Upper lobe of left lung (tissue), 6 donors: Measurements from ENCODE around the gene COG5. TPM values are rescaled to one million over a fixed set of nuclear protein-coding genes. Genes with fewer than 3 reads are reported as not detected.
A peak's percentile ranks its signal among the peaks of the same experiment; 100 is the strongest.

Experiments used
- ATAC-seq, 2 donors: fragments of 200-7000 bp; cut with Tn5 transposase; one replicate each; pipeline ENCODE4 v1.9.1; 2022; ENCODE audit warnings: mild to moderate bottlenecking in 2 of 2, moderate library complexity in 2 of 2; ENCODE audit not compliant: low FRiP score in 2 of 2
- DNase-seq, 2 donors: peaks; one replicate each; pipeline ENCODE4 v3.0.0-alpha.2; 2019 to 2020
- H3K27ac ChIP-seq, 4 donors: fragments of 200-600 bp; sonication (generic); one replicate each; pipeline ENCODE4 v1.5.1; 2016 to 2019
- H3K27me3 ChIP-seq, 4 donors: fragments of 200-600 bp; sonication (generic); one replicate each; pipeline ENCODE4 v1.5.1; 2017 to 2019
- H3K36me3 ChIP-seq, 4 donors: fragments of 200-600 bp; sonication (generic); one replicate each; pipeline ENCODE4 v1.5.1; 2016 to 2019
- H3K4me1 ChIP-seq, 4 donors: fragments of 200-600 bp; sonication (generic); one replicate each; pipeline ENCODE4 v1.5.1; 2018 to 2019
- H3K4me3 ChIP-seq, 4 donors: fragments of 200-600 bp; sonication (generic); one replicate each; pipeline ENCODE4 v1.5.1; 2017 to 2019; ENCODE audit warnings: mild to moderate bottlenecking in 2 of 4, moderate library complexity in 1 of 4
- H3K9me3 ChIP-seq, 4 donors: fragments of 200-600 bp; sonication (generic); one replicate each; pipeline ENCODE4 v1.5.1; 2018 to 2019
- CTCF ChIP-seq, 6 experiments: fragments of 450-650 bp in 4 of 6; fragments of 200-600 bp in 2 of 6; sonication (generic) in 2 of 6; IDR thresholded peaks; one replicate each; pipeline ENCODE4 v1.5.1; 2016 to 2019; ENCODE audit warnings: antibody characterized with exemption in 6 of 6
- EP300 ChIP-seq, 4 donors: sonication (generic); formaldehyde crosslinking; IDR thresholded peaks; one replicate each; pipeline ENCODE4 v1.5.1; 2017; ENCODE audit warnings: antibody characterized with exemption in 4 of 4, control low read depth in 2 of 4
- POLR2A ChIP-seq, 4 donors: fragments of 450-650 bp; IDR thresholded peaks; one replicate each; pipeline ENCODE4 v1.5.1; 2016 to 2017; ENCODE audit warnings: antibody characterized with exemption in 4 of 4, mild to moderate bottlenecking in 2 of 4
- POLR2AphosphoS5 ChIP-seq, 2 donors: sonication (generic); formaldehyde crosslinking; IDR thresholded peaks; one replicate each; pipeline ENCODE4 v1.5.1; 2017; ENCODE audit warnings: antibody characterized with exemption in 2 of 2
- WGBS, 2 donors: methylation state at CpG; one replicate each; pipeline ENCODE4 v1.1.5; 2017 to 2018; 5-methylcytosine and 5-hydroxymethylcytosine counted together
- total RNA-seq, 6 donors: library from RNA; depleted of rRNA in 4 of 6; stranded (reverse); fragments of >200 nt in 4 of 6; gene quantifications; one replicate each; pipeline versions ENCODE4 v1.1.0 to v1.2.1, GENCODE V29; 2016 to 2021
- donor health status: DM: no; HTN: no; CAD: no; lungs with moderate emphysema.
- donor health status: DM: no; HTN: yes; CAD: no; lungs with severe emphysema.

Gene COG5
- total RNA-seq, 6 donors from 2014 or later: 31.6 to 88.0 (median 50.5) TPM

GRCh38 chr7:107505997-107506673 is 57.6 kb downstream of the COG5 start:
- peak in 1 of 2 donors; percentile 43 for DNase-seq
- peak; percentile 16 to 46 for ATAC-seq
- H3K36me3 ChIP-seq: no peaks in the 10 kb centered on the region
- no peaks in the 10 kb centered on the region for H3K9me3 ChIP-seq
- H3K4me3 ChIP-seq: no peak overlapping the region
- TF ChIP-seq POLR2A (IDR thresholded peaks at IDR 0.05): no peak
- no peak for TF ChIP-seq POLR2AphosphoS5 (IDR thresholded peaks at IDR 0.05)
- no peak for TF ChIP-seq EP300 (IDR thresholded peaks at IDR 0.05)
- TF ChIP-seq CTCF (IDR thresholded peaks at IDR 0.05): no peak
- WGBS, 2 donors: 80 to 94% methylated on average over 1 to 2 of the region's 2 CpGs
- H3K4me1 ChIP-seq: peaks cover 5 to 12% (median 7%) of the 10 kb centered on the region in 4 donors
- no peak overlapping the region for H3K27ac ChIP-seq
- H3K27me3 ChIP-seq: no peaks in the 10 kb centered on the region

DNA sequence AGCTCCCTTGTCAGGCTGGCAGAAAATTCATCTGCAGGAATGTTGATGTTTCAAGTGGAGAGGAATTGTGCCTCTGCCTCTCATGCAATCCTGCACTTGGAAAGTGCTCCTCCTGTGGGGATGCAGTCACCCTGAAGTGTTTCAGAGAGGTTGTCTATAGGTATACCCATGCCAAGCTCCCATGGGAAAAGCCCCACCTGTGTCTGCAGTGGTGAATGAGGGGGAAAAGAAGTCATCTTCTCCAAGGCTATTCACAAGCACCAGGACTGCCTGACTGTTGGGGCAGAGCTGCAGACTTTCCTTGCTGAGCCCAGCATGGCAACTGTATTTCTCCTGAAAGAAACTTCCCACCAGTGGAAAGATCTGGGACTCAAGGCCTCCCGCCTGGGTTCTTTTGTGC is 58.4 kb downstream of the COG5 start:
- no peak overlapping the region for H3K4me3 ChIP-seq
- no peaks in the 10 kb centered on the region for H3K36me3 ChIP-seq
- no peak overlapping the region for H3K27ac ChIP-seq
- no peaks in the 10 kb centered on the region for H3K27me3 ChIP-seq
- no peak for TF ChIP-seq EP300 (IDR thresholded peaks at IDR 0.05)
- TF ChIP-seq POLR2AphosphoS5 (IDR thresholded peaks at IDR 0.05): no peak
- TF ChIP-seq POLR2A (IDR thresholded peaks at IDR 0.05): no peak
- no peak for TF ChIP-seq CTCF (IDR thresholded peaks at IDR 0.05)
- ATAC-seq (no peak), DNase-seq (no peak)
- peaks cover 5 to 12% (median 7%) of the 10 kb centered on the region in 4 donors for H3K4me1 ChIP-seq
- no peaks in the 10 kb centered on the region for H3K9me3 ChIP-seq
- 100% methylated on average over 1 of the region's 1 CpG; no CpG with 5 or more reads in 1 of the 2 donors for WGBS, 2 donors

DNA sequence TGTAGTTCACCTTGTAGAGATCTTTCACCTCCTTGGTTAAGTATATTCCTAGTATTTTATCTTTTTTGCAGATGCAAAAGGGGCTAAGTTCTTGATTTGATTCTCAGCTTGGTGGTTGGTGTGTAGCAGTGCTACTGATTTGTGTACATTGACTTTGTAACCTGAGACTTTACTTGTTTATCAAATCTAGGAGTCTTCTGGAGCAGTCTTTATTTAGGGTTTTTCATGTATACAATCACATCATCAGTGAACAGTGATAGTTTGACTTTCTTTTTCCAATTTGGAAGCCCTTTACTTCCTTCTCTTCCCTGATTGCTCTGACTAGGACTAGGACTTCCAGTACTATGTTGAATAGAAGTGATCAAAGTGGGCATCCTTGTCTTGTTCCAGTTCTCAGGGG is 60.0 kb downstream of the COG5 start:
- ATAC-seq (no peak), DNase-seq (no peak)

DNA sequence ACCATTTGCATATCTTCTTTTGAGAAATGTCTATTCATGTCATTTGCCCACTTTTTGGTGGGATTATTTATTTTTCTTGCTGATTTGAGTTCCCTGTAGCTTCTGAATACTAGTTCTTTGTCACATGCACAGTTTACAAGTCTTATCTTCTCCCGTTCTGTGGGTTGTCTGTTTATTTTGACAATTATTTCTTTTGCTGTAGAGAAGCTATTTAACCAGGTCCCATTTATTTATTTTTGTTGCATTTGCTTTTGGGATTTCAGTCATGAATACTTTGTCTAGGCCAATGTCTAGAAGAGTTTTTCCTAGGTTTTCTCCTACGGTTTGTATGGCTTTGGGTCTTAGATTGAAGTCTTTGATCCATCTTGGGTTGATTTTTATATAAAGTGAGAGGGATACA is 60.9 kb downstream of the COG5 start:
- no peaks in the 10 kb centered on the region for H3K9me3 ChIP-seq
- WGBS, 2 donors: 92 to 96% methylated on average over 2 of the region's 2 CpGs
- H3K27me3 ChIP-seq: no peaks in the 10 kb centered on the region
- no peak overlapping the region for H3K27ac ChIP-seq
- H3K36me3 ChIP-seq: no peaks in the 10 kb centered on the region
- TF ChIP-seq CTCF (IDR thresholded peaks at IDR 0.05): no peak
- no peak overlapping the region for H3K4me3 ChIP-seq
- ATAC-seq (no peak), DNase-seq (no peak)
- H3K4me1 ChIP-seq: peaks cover 5 to 12% (median 7%) of the 10 kb centered on the region in 4 donors

More for the DNA sequence above, 60.0 kb downstream of the COG5 start:
- H3K4me3 ChIP-seq: no peak overlapping the region
- no peaks in the 10 kb centered on the region for H3K36me3 ChIP-seq
- no peak for TF ChIP-seq EP300 (IDR thresholded peaks at IDR 0.05)
- no peak for TF ChIP-seq POLR2AphosphoS5 (IDR thresholded peaks at IDR 0.05)
- no peak for TF ChIP-seq CTCF (IDR thresholded peaks at IDR 0.05)
- TF ChIP-seq POLR2A (IDR thresholded peaks at IDR 0.05): no peak
- H3K9me3 ChIP-seq: no peaks in the 10 kb centered on the region
- no peaks in the 10 kb centered on the region for H3K27me3 ChIP-seq
- peaks cover 5 to 12% (median 7%) of the 10 kb centered on the region in 4 donors for H3K4me1 ChIP-seq
- no peak overlapping the region for H3K27ac ChIP-seq

GRCh38 chr7:107502154-107502553 is 61.6 kb downstream of the COG5 start:
- no peak overlapping the region for H3K27ac ChIP-seq
- DNase-seq (no peak), ATAC-seq (no peak)
- H3K4me1 ChIP-seq: peaks cover 5 to 12% (median 7%) of the 10 kb centered on the region in 4 donors
- H3K36me3 ChIP-seq: no peaks in the 10 kb centered on the region
- WGBS, 2 donors: 88 to 93% methylated on average over 3 of the region's 3 CpGs
- no peaks in the 10 kb centered on the region for H3K27me3 ChIP-seq
- H3K9me3 ChIP-seq: no peaks in the 10 kb centered on the region
- no peak for TF ChIP-seq POLR2AphosphoS5 (IDR thresholded peaks at IDR 0.05)
- no peak for TF ChIP-seq CTCF (IDR thresholded peaks at IDR 0.05)
- no peak for TF ChIP-seq EP300 (IDR thresholded peaks at IDR 0.05)
- TF ChIP-seq POLR2A (IDR thresholded peaks at IDR 0.05): no peak
- no peak overlapping the region for H3K4me3 ChIP-seq
